ENCODE measurements around the gene C1QC.

C1QC gene

DNA sequence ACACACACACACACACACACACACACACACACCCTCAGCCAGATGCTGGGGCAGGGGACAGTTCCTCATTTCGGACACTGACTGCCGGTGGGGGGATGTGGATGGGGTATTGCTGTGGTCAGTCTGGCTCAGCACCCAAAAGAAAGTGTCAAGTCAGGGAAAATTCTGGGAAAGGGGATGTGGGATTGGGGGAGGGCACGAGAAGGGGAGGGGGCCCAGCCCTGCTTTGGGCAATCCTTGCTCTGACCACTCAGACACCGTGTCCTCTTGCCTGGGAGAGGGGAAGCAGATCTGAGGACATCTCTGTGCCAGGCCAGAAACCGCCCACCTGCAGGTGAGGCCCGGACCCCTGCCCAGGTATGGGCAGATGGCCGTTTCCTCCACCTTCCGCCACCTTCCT lies at the start of gene C1QC:
C1QC (plus strand) TSS at position 253 of the 400 bp plus-strand sequence. CDS start 391 bp downstream, outside the sequence.
- H3K9me3 Mint-ChIP-seq = no peaks in the 10 kb centered on the region
- no peaks in the 10 kb centered on the region for H3K36me3 Mint-ChIP-seq (ENCODE audit: low read depth)
- H3K4me1 Mint-ChIP-seq (ENCODE audit: low read depth) = no peaks in the 10 kb centered on the region
- DNase-seq (ENCODE audit: low spot score) = no peak
- H3K4me3 Mint-ChIP-seq = no peak within 1 kb of the TSS
- no peaks in the 10 kb centered on the region for H3K27me3 Mint-ChIP-seq (ENCODE audit: low read depth)
- no peak within 1 kb of the TSS for H3K27ac Mint-ChIP-seq

DNA sequence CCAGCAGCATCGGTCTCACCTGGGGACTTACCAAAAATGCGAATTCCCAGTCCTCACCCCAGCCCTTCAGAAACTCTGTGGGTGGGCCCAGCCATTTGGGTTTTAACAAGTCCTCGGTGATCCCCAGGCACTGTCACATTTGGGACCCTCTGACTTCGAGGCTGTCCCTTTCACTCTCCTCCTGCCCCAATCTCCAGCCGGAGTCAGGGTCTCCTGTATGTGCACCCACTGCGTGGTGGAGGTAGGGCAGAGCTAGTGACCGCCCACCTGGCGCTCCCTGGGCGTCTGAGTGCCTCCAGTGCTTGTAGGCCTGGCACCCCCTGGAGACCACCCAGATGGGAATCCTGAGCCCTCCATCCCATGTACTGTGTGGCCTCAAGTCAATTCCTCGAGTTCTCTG lies 49.0 kb upstream of the C1QC start:
- H3K4me3 Mint-ChIP-seq = no peak overlapping the region
- no peaks in the 10 kb centered on the region for H3K27me3 Mint-ChIP-seq (ENCODE audit: low read depth)
- no peaks in the 10 kb centered on the region for H3K36me3 Mint-ChIP-seq (ENCODE audit: low read depth)
- H3K4me1 Mint-ChIP-seq (ENCODE audit: low read depth) = no peaks in the 10 kb centered on the region
- H3K9me3 Mint-ChIP-seq = no peaks in the 10 kb centered on the region
- no peak for DNase-seq (ENCODE audit: low spot score)
- no peak overlapping the region for H3K27ac Mint-ChIP-seq

DNA sequence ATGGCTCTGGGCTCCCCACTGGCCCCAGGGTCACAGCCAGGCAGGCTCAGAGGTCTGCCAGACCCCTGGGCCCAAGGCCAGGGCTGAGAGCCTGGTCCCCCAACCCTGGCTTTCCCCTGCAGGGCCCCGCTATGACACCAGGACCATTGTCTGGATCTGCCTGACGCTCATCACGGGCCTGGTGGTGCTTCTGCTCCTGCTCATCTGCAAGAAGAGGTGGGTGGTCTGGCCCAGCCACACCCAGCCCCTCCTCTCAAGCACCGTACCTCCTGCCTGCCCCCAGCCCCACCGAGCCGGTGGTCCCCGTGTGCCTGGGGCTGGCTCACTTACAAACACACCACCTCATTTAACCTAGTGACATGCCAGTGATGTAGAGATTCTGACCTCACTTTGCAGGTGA lies 48.3 kb upstream of the C1QC start:
- H3K9me3 Mint-ChIP-seq = no peaks in the 10 kb centered on the region
- H3K27ac Mint-ChIP-seq = no peak overlapping the region
- no peak for DNase-seq (ENCODE audit: low spot score)
- H3K27me3 Mint-ChIP-seq (ENCODE audit: low read depth) = no peaks in the 10 kb centered on the region
- no peak overlapping the region for H3K4me3 Mint-ChIP-seq
- no peaks in the 10 kb centered on the region for H3K36me3 Mint-ChIP-seq (ENCODE audit: low read depth)
- no peaks in the 10 kb centered on the region for H3K4me1 Mint-ChIP-seq (ENCODE audit: low read depth)

DNA sequence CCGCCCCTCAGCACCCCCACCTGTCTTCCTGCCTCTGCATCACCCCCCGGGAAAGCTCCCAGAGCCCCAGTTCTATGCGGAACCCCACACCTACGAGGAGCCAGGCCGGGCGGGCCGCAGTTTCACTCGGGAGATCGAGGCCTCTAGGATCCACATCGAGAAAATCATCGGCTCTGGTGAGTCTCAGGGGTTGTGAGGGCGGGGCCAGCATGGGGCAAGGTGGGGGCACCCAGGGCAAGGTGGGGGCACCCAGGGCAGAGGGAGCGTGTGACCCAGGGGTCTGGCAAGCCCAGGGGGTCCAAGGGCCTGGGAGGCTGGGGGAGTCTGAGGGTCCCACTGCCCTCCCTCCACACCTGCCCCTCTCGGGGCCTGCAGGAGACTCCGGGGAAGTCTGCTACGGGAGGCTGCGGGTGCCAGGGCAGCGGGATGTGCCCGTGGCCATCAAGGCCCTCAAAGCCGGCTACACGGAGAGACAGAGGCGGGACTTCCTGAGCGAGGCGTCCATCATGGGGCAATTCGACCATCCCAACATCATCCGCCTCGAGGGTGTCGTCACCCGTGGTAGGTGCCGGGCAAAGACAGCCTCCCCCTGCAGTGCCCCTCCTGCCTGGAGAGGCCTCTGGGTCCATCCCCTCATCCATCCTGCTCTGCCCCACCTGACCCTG lies 46.0 kb upstream of the C1QC start:
- no peaks in the 10 kb centered on the region for H3K27me3 Mint-ChIP-seq (ENCODE audit: low read depth)
- H3K36me3 Mint-ChIP-seq (ENCODE audit: low read depth) = no peaks in the 10 kb centered on the region
- H3K9me3 Mint-ChIP-seq = no peaks in the 10 kb centered on the region
- no peaks in the 10 kb centered on the region for H3K4me1 Mint-ChIP-seq (ENCODE audit: low read depth)
- no peak for DNase-seq (ENCODE audit: low spot score)
- H3K27ac Mint-ChIP-seq = no peak overlapping the region
- no peak overlapping the region for H3K4me3 Mint-ChIP-seq

DNA sequence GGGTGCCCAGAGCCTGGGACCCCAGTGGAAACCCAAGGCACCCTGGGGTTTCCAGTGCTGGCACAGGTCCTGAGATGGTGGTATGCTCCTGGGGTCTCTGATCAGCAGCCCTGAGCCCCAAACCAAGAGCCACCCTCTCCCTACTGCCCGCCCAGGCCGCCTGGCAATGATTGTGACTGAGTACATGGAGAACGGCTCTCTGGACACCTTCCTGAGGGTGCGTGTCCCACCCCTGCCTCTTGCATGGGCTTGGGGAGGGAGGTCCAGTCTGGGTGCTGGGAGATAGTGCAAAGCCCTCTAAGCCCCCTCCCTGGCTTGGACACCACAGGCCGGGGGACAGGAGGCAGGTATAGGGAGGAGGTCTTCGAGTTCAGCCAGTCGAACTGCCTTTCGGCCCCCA lies 45.4 kb upstream of the C1QC start:
- Mint-ChIP-seq H3K4me3 (no peak overlapping the region), H3K9me3 (no peaks in the 10 kb centered on the region), H3K27me3 (ENCODE audit: low read depth) (no peaks in the 10 kb centered on the region), H3K36me3 (ENCODE audit: low read depth) (no peaks in the 10 kb centered on the region), H3K4me1 (ENCODE audit: low read depth) (no peaks in the 10 kb centered on the region), H3K27ac (no peak overlapping the region)
- DNase-seq (ENCODE audit: low spot score) = no peak

DNA sequence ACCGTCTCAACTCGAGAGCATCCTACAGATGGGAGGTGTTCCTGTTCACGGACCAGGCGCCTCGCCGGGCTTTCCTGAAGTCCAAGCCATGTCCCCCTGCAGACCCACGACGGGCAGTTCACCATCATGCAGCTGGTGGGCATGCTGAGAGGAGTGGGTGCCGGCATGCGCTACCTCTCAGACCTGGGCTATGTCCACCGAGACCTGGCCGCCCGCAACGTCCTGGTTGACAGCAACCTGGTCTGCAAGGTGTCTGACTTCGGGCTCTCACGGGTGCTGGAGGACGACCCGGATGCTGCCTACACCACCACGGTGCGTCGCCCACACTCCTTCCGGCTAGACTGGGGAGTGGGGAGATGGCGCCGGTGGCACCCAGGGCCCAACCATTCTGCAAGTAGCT lies 44.7 kb upstream of the C1QC start:
- Mint-ChIP-seq H3K4me1 (ENCODE audit: low read depth) (no peaks in the 10 kb centered on the region), H3K36me3 (ENCODE audit: low read depth) (no peaks in the 10 kb centered on the region), H3K4me3 (no peak overlapping the region), H3K9me3 (no peaks in the 10 kb centered on the region), H3K27me3 (ENCODE audit: low read depth) (no peaks in the 10 kb centered on the region), H3K27ac (no peak overlapping the region)
- no peak for DNase-seq (ENCODE audit: low spot score)

DNA sequence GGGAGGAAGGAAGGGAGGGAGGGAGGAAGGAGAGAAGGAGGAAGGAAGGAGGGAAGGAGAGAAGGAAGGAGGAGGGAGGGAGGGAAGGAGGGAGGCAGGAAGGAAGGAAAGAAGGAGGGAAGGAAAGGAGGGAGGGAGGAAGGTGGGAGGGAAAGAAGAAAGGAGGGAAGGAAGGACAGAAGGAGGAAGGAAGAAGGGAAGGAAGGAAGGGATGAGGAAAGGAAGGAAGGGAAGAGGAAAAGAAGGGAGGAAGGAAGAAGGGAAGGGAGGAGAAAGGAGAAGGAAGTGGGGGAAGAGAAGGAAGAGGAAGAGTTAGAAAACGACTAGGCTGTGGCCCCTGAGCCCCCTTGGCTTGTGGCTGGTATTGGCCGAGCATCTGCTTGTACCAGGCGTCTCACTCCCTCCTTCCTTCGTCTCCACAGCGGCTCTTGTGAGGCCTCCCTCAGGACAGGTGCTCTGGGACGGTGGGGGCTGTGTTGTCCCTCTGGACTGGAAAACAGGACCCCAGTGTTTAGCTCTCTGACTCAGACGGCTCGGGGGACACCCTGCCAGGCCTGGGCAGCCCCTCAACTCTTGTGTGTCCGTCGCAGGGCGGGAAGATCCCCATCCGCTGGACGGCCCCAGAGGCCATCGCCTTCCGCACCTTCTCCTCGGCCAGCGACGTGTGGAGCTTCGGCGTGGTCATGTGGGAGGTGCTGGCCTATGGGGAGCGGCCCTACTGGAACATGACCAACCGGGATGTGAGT lies 43.2 kb upstream of the C1QC start:
- DNase-seq (ENCODE audit: low spot score) = no peak

DNA sequence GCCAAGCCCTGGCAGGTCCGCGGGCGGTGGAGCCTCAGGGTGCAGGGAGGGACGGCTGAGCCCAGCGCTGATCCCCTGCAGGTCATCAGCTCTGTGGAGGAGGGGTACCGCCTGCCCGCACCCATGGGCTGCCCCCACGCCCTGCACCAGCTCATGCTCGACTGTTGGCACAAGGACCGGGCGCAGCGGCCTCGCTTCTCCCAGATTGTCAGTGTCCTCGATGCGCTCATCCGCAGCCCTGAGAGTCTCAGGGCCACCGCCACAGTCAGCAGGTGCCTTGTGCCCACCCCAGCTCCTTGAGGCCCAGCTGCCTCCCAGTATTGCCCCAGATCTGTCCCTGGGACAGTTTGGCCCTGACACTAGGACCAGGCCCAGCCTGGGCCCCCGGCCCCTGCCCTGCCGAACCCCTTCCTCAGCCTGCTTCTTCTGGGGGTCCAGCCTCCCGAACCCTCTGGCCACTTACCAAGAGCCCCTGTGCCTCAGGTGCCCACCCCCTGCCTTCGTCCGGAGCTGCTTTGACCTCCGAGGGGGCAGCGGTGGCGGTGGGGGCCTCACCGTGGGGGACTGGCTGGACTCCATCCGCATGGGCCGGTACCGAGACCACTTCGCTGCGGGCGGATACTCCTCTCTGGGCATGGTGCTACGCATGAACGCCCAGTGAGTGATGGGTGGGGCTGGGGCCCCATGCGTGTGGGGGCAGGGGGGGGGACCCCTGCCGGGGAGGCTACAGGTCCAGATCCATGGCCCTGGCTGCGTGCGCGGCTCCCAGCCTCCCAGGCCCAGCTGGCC lies 42.4 kb upstream of the C1QC start:
- Mint-ChIP-seq H3K27me3 (ENCODE audit: low read depth) (no peaks in the 10 kb centered on the region), H3K9me3 (no peaks in the 10 kb centered on the region), H3K4me1 (ENCODE audit: low read depth) (no peaks in the 10 kb centered on the region), H3K4me3 (no peak overlapping the region), H3K27ac (no peak overlapping the region), H3K36me3 (ENCODE audit: low read depth) (no peaks in the 10 kb centered on the region)
- no peak for DNase-seq (ENCODE audit: low spot score)

More for the DNA sequence above, 43.2 kb upstream of the C1QC start:
- Mint-ChIP-seq H3K36me3 (ENCODE audit: low read depth) (no peaks in the 10 kb centered on the region), H3K4me1 (ENCODE audit: low read depth) (no peaks in the 10 kb centered on the region), H3K4me3 (no peak overlapping the region), H3K27ac (no peak overlapping the region), H3K27me3 (ENCODE audit: low read depth) (no peaks in the 10 kb centered on the region), H3K9me3 (no peaks in the 10 kb centered on the region)

DNA sequence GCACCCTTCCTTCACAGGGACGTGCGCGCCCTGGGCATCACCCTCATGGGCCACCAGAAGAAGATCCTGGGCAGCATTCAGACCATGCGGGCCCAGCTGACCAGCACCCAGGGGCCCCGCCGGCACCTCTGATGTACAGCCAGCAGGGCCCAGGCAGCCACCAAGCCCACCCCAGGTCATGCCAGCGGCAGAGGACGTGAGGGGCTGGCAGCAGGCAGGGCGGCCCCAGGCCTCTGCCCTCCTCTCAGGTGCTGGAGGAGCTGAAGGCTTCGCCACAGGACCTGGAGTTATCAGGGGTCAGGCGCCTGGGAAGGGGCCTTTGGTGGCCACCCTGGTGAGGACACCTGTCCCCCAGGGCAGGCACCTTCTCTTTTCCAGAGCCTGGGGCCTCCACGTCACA lies 41.8 kb upstream of the C1QC start:
- no peak for DNase-seq (ENCODE audit: low spot score)
- Mint-ChIP-seq H3K4me1 (ENCODE audit: low read depth) (no peaks in the 10 kb centered on the region), H3K4me3 (no peak overlapping the region), H3K9me3 (no peaks in the 10 kb centered on the region), H3K27me3 (ENCODE audit: low read depth) (peaks cover 3% of the 10 kb centered on the region), H3K36me3 (ENCODE audit: low read depth) (no peaks in the 10 kb centered on the region), H3K27ac (no peak overlapping the region)

DNA sequence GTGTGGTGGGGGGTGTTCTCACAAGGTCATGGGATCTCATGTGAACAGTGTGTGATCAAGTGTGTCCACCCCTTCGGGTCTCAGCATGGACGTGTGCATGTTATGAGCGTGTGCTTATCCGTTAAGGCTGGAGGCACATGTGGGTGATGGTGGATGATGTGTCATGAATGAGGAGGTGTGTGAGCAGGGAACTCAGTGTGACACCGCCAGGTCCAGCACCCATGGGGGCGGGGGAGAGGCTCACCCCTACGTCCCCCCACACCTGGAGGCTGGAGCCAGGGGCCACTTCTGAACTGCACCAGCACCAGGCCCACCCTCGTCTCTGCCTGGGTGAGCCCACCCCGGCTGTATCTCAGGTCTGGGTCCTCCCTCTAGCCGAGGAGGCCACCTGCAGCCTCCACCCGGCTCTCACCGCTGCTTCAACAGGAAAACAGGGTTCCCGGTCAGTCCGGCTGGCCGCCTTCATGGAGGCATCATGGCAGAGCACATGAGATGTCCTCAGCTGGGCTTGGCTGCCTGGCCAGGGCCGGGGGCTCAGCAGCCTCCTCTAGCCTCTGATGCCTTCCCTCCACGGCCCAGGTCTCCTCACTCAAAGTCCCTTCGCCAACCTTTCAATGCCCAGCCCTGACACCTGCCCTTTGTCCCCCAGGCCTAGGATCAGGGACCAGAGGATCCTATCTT lies 41.2 kb upstream of the C1QC start:
- Mint-ChIP-seq H3K4me3 (no peak overlapping the region), H3K9me3 (no peaks in the 10 kb centered on the region), H3K36me3 (ENCODE audit: low read depth) (no peaks in the 10 kb centered on the region), H3K4me1 (ENCODE audit: low read depth) (no peaks in the 10 kb centered on the region), H3K27ac (no peak overlapping the region), H3K27me3 (ENCODE audit: low read depth) (peaks cover 3% of the 10 kb centered on the region)
- no peak for DNase-seq (ENCODE audit: low spot score)

DNA sequence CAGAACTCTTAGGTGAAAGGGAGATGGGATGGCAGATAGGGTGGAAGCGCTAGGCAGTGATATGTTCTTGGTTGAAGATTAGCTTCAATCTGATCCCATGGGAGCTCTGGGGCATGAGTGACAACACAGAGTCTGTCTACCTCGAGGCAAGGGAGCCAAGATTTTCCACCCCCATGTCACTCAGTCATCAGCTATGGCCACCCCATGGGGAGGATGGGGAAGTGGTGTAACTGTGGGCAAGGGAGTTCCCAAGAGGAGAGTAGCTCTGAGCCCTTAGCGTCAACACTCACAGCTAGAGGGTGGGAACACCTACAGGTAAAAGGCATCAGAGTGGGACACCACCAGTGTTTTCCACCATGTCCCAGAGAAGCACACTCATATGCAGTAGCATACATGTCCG lies 37.3 kb upstream of the C1QC start:
- no peak overlapping the region for H3K4me3 Mint-ChIP-seq
- H3K27me3 Mint-ChIP-seq (ENCODE audit: low read depth) = peaks cover 5% of the 10 kb centered on the region
- no peak overlapping the region for H3K27ac Mint-ChIP-seq
- no peaks in the 10 kb centered on the region for H3K4me1 Mint-ChIP-seq (ENCODE audit: low read depth)
- H3K9me3 Mint-ChIP-seq = no peaks in the 10 kb centered on the region
- H3K36me3 Mint-ChIP-seq (ENCODE audit: low read depth) = no peaks in the 10 kb centered on the region
- no peak for DNase-seq (ENCODE audit: low spot score)

DNA sequence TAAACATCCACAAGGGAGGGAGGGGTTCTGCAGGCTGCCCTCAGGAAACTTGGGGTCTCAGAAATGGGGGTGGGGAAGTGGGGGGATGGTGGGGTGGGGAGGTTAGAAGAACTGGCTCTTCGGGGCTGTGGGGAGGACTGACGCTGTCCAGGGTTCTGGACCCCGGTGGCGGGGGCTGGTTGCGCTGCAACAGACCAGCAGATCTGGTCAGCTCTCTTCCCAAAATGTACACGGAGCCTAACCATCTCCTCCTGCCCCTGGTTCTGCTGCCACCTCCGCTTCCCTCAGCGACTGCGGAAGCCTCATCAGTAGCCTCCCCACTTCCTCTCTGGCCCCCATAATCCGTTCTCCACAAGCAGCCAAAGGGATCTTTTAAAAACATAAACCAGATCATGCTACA lies 36.3 kb upstream of the C1QC start:
- H3K4me1 Mint-ChIP-seq (ENCODE audit: low read depth) = no peaks in the 10 kb centered on the region
- no peak overlapping the region for H3K4me3 Mint-ChIP-seq
- H3K36me3 Mint-ChIP-seq (ENCODE audit: low read depth) = no peaks in the 10 kb centered on the region
- DNase-seq (ENCODE audit: low spot score) = no peak
- peaks cover 5% of the 10 kb centered on the region for H3K27me3 Mint-ChIP-seq (ENCODE audit: low read depth)
- no peak overlapping the region for H3K27ac Mint-ChIP-seq
- H3K9me3 Mint-ChIP-seq = no peaks in the 10 kb centered on the region

DNA sequence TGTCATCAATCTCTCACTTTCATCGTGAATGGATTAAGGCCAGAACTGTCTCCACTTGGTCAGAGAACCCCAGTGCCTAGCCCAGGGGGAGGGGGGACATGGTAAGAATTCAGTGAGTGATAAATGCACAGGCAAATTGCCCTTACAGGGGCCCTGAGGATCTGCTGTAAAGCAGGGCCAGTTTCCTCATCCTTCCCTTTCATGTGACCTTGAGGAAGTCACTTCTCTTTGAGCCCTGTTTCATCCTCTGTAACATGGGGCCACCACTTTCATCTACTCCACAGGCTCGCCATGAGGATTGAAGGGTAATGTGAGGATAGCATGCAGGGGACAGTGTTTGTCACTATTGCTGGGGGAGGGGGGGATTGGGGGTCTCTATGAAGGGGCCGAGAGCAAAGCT lies 35.1 kb upstream of the C1QC start:
- no peak for DNase-seq (ENCODE audit: low spot score)
- no peaks in the 10 kb centered on the region for H3K9me3 Mint-ChIP-seq
- no peaks in the 10 kb centered on the region for H3K4me1 Mint-ChIP-seq (ENCODE audit: low read depth)
- H3K4me3 Mint-ChIP-seq = no peak overlapping the region
- no peak overlapping the region for H3K27ac Mint-ChIP-seq
- peaks cover 5% of the 10 kb centered on the region for H3K27me3 Mint-ChIP-seq (ENCODE audit: low read depth)
- H3K36me3 Mint-ChIP-seq (ENCODE audit: low read depth) = no peaks in the 10 kb centered on the region

DNA sequence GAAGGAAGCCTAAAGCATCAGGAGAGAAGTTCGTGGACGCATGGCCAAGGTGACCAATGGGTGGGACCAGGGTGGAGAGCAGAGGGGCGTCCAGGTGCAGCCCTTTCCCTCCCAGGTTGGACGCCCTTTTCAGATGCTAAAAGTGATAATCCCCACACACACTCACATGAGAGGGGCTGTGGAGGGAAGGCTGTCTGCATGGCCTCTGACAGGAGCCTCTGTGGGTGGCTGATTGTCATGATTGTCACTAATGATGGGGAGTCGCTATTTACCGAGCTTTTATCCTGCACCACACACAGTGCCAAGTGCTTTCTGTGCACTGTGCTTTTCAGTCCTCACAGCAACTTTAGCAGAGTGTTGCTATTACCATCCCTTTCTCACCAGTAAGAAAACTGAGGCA lies 34.1 kb upstream of the C1QC start:
- Mint-ChIP-seq H3K27ac (no peak overlapping the region), H3K36me3 (ENCODE audit: low read depth) (no peaks in the 10 kb centered on the region), H3K27me3 (ENCODE audit: low read depth) (peaks cover 5% of the 10 kb centered on the region), H3K4me1 (ENCODE audit: low read depth) (no peaks in the 10 kb centered on the region), H3K4me3 (no peak overlapping the region), H3K9me3 (no peaks in the 10 kb centered on the region)
- no peak for DNase-seq (ENCODE audit: low spot score)
